ENCODE measurements around the gene BRCA1.
"Not testable (repeated sequence)": the region's sequence is repeated elsewhere in the genome, so short reads cannot be mapped to it uniquely, and the experiment has no call there.

The BRCA1 gene

GRCh38 chr17:43006639-43007551 is 118.3 kb downstream of the BRCA1 start, which contains the start of gene IFI35:
Gene IFI35 (plus strand): TSS chr17:43006784. CDS start chr17:43006948, 164 bp downstream.
- in situ Hi-C loops (cut with MboI; ENCODE audit: low sequenced_read_pairs): no loop called here

GRCh38 chr17:43003542-43004172 is 121.5 kb downstream of the BRCA1 start:
- in situ Hi-C loops (cut with MboI; ENCODE audit: low sequenced_read_pairs): no loop called here

GRCh38 chr17:43000894-43001293 is 124.3 kb downstream of the BRCA1 start:
- in situ Hi-C loops (cut with MboI; ENCODE audit: low sequenced_read_pairs): not testable (repeated sequence)

- in situ Hi-C loops (cut with MboI; ENCODE audit: low sequenced_read_pairs): no loop called here
Measured at GRCh38 chr17:42999003-42999525, 126.1 kb downstream of the BRCA1 start.

GRCh38 chr17:42997984-42998938 is 126.9 kb downstream of the BRCA1 start, which contains the start of gene RPL27:
Gene RPL27 (plus strand): TSS chr17:42998419. CDS start chr17:42998751, 332 bp downstream.
- in situ Hi-C loops (cut with MboI; ENCODE audit: low sequenced_read_pairs): no loop called here

GRCh38 chr17:42997390-42997983 is 127.7 kb downstream of the BRCA1 start:
- in situ Hi-C loops (cut with MboI; ENCODE audit: low sequenced_read_pairs): no loop called here
